ENCODE results near the gene YY1. TPM values are rescaled to one million over a fixed set of nuclear protein-coding genes. Genes with fewer than 3 reads are reported as not detected.
"Not testable (repeated sequence)": the region's sequence is repeated elsewhere in the genome, so short reads cannot be mapped to it uniquely, and the experiment has no call there.

YY1 gene
- total RNA-seq, 1 donor from 2014 or later: 79.8 TPM

- no peak for DNase-seq (ENCODE audit: extremely low spot score, unreplicated experiment)
- no peak for TF ChIP-seq CTCF (conservative IDR thresholded peaks at IDR 0.05)
- no peaks in the 10 kb centered on the region for H3K27me3 Mint-ChIP-seq
- H3K36me3 Mint-ChIP-seq: peaks cover 3% of the 10 kb centered on the region
- H3K27ac Mint-ChIP-seq: no peak overlapping the region
- no peaks in the 10 kb centered on the region for H3K9me3 Mint-ChIP-seq
- peaks cover 17% of the 10 kb centered on the region for H3K4me1 Mint-ChIP-seq (ENCODE audit: unreplicated experiment)
- H3K4me3 Mint-ChIP-seq: no peak overlapping the region
Measured at GRCh38 chr14:100279563-100279962, 40.6 kb downstream of the YY1 start.

- no peaks in the 10 kb centered on the region for H3K27me3 Mint-ChIP-seq
- H3K36me3 Mint-ChIP-seq: peaks cover 3% of the 10 kb centered on the region
- no peak overlapping the region for H3K4me3 Mint-ChIP-seq
- peak overlapping the region; percentile 78 for H3K27ac Mint-ChIP-seq
- H3K4me1 Mint-ChIP-seq (ENCODE audit: unreplicated experiment): peaks cover 17% of the 10 kb centered on the region
- H3K9me3 Mint-ChIP-seq: no peaks in the 10 kb centered on the region
- no peak for DNase-seq (ENCODE audit: extremely low spot score, unreplicated experiment)
- TF ChIP-seq CTCF (conservative IDR thresholded peaks at IDR 0.05): no peak
Measured at GRCh38 chr14:100281286-100282082, 42.5 kb downstream of the YY1 start.

- Mint-ChIP-seq H3K27ac (peak overlapping the region; percentile 78), H3K9me3 (no peaks in the 10 kb centered on the region), H3K27me3 (no peaks in the 10 kb centered on the region), H3K4me1 (ENCODE audit: unreplicated experiment) (peaks cover 17% of the 10 kb centered on the region), H3K36me3 (peaks cover 3% of the 10 kb centered on the region), H3K4me3 (no peak overlapping the region)
- no peak for TF ChIP-seq CTCF (conservative IDR thresholded peaks at IDR 0.05)
- no peak for DNase-seq (ENCODE audit: extremely low spot score, unreplicated experiment)
Measured at GRCh38 chr14:100282083-100282350, 43.1 kb downstream of the YY1 start.

- Mint-ChIP-seq H3K27ac (peak overlapping the region; percentile 78), H3K4me3 (peak overlapping the region; percentile 47)
Measured at GRCh38 chr14:100282766-100283419, 43.9 kb downstream of the YY1 start.

GRCh38 chr14:100283436-100283835, 44.5 kb downstream of the YY1 start:
- H3K27me3 Mint-ChIP-seq; DNase-seq (ENCODE audit: extremely low spot score, unreplicated experiment); H3K36me3 Mint-ChIP-seq; H3K9me3 Mint-ChIP-seq: not testable (repeated sequence)
- Mint-ChIP-seq H3K27ac (peak overlapping the region; percentile 78), H3K4me3 (peak overlapping the region; percentile 47), H3K4me1 (ENCODE audit: unreplicated experiment) (peaks cover 16% of the 10 kb centered on the region)

More at GRCh38 chr14:100282766-100283419, 43.9 kb downstream of the YY1 start:
- H3K27me3 Mint-ChIP-seq: no peaks in the 10 kb centered on the region
- H3K9me3 Mint-ChIP-seq: no peaks in the 10 kb centered on the region
- peaks cover 16% of the 10 kb centered on the region for H3K4me1 Mint-ChIP-seq (ENCODE audit: unreplicated experiment)
- no peak for DNase-seq (ENCODE audit: extremely low spot score, unreplicated experiment)
- peaks cover 3% of the 10 kb centered on the region for H3K36me3 Mint-ChIP-seq
- TF ChIP-seq CTCF (conservative IDR thresholded peaks at IDR 0.05): no peak

Data from type B pancreatic cell (in vitro differentiated cells).